HCT116 (cell line): ENCODE data around the gene ATF7IP.

ENCODE experiments used
- CTCF ChIP-seq, 3 experiments: fragments of 200-600 bp in 1 of 3; sonication (generic) in 1 of 3; IDR thresholded peaks in 2 of 3; conservative IDR thresholded peaks in 1 of 3; 2 replicates each; pipeline ENCODE4 v1.5.1; 2012 to 2017; ENCODE audit warnings: low read depth in 2 of 3, low read length in 2 of 3, antibody characterized with exemption in 1 of 3, borderline replicate concordance in 1 of 3, control low read depth in 1 of 3, mild to moderate bottlenecking in 1 of 3, mixed read lengths in 1 of 3, mixed run types in 1 of 3, moderate library complexity in 1 of 3; ENCODE audit not compliant: insufficient read depth in 1 of 3
- POLR2AphosphoS5 ChIP-seq: IDR thresholded peaks from 2 replicates; pipeline ENCODE4 v1.6.1; 2011; ENCODE audit warnings: mild to moderate bottlenecking, low read depth, low read length, moderate library complexity
- REST ChIP-seq: IDR thresholded peaks from 2 replicates; pipeline ENCODE4 v1.6.1; 2012; ENCODE audit warnings: low read depth

DNA sequence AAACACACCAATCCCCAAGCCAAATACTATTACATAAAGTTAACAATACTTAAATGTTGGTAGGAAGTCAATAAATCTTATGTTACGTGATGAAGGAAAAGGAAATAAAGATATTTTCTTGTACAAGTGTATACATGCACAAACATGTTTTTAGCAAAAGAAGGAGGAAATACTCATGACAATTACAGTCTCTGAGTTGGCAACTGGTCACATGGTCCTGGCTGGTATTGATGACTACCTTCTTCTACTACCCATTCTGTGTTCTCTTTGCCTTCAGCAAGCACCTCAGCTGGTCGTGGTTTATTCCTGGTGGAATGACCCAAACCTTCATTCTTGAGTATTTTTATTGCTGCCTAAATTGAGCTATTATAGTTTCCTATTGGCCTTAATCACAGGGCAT is 117.4 kb downstream of the ATF7IP start:
- TF ChIP-seq CTCF (IDR thresholded peaks at IDR 0.05 in 2 of 3, conservative IDR thresholded peaks at IDR 0.05 in 1 of 3; ENCODE audit: borderline replicate concordance in 1 of 3, insufficient read depth in 1 of 3, low read depth in 2 of 3, low read length in 2 of 3) (no peak), POLR2AphosphoS5 (no peak), REST (no peak)
